Measurements from ENCODE around the gene SOX13. TPM values are rescaled to one million over a fixed set of nuclear protein-coding genes. Genes with fewer than 3 reads are reported as not detected.

The SOX13 gene
- total and polyA plus RNA-seq, 12 donors, result 7.3 to 18.6 (median 12.1) TPM

DNA sequence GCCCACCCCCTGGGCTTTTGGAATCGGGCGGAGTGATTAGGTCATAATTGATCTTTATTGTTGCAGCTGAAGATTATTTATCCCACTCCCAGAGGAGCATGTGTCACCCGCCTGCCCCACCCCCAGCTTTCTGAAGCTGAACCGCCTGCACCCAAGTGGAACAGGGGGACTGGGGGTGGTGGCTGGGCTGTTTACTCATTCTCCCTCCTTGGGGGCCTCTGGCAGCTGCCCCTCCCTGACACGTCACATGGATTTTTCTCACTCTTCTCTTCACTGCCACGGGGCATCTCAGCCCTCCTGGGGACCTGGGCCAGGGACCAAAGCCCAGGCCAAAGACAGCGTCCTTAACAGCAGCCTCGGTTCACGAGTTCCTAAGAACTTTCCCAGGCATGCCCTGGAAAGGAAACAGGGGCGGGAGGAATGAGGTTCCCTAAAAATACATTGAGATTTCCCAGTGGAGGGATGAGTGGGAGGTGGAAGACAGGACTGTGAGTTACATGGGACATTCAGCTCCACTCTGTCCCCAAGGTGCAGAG, 31.6 kb upstream of the SOX13 start:
- no peaks in the 10 kb centered on the region for H3K9me3 ChIP-seq
- DNase-seq, result peak; percentile 37 to 68
- H3K27ac ChIP-seq, result peak overlapping the region; percentile 36 to 85 (median 65)
- peak overlapping the region in 1 of 10 donors; percentile 25 for H3K4me3 ChIP-seq
- WGBS, 2 donors, result 28 to 40% methylated on average over 10 of the region's 10 CpGs
- TF ChIP-seq, protein P1, sequence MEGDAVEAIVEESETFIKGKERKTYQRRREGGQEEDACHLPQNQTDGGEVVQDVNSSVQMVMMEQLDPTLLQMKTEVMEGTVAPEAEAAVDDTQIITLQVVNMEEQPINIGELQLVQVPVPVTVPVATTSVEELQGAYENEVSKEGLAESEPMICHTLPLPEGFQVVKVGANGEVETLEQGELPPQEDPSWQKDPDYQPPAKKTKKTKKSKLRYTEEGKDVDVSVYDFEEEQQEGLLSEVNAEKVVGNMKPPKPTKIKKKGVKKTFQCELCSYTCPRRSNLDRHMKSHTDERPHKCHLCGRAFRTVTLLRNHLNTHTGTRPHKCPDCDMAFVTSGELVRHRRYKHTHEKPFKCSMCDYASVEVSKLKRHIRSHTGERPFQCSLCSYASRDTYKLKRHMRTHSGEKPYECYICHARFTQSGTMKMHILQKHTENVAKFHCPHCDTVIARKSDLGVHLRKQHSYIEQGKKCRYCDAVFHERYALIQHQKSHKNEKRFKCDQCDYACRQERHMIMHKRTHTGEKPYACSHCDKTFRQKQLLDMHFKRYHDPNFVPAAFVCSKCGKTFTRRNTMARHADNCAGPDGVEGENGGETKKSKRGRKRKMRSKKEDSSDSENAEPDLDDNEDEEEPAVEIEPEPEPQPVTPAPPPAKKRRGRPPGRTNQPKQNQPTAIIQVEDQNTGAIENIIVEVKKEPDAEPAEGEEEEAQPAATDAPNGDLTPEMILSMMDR (IDR thresholded peaks at IDR 0.05), result no peak
- ATAC-seq, result peak; percentile 43 to 77 (median 72)
- no peaks in the 10 kb centered on the region for H3K27me3 ChIP-seq
- intact Hi-C loops (cut with DNase I), result loop anchor here in 2 of 10 donors (5.0 kb wide), 2 partner anchors 36 to 39 kb away; no protein-coding TSS in a partner anchor
- H3K4me1 ChIP-seq, result peaks cover 7 to 57% (median 34%) of the 10 kb centered on the region in 9 donors
- no peaks in the 10 kb centered on the region for H3K36me3 ChIP-seq

DNA sequence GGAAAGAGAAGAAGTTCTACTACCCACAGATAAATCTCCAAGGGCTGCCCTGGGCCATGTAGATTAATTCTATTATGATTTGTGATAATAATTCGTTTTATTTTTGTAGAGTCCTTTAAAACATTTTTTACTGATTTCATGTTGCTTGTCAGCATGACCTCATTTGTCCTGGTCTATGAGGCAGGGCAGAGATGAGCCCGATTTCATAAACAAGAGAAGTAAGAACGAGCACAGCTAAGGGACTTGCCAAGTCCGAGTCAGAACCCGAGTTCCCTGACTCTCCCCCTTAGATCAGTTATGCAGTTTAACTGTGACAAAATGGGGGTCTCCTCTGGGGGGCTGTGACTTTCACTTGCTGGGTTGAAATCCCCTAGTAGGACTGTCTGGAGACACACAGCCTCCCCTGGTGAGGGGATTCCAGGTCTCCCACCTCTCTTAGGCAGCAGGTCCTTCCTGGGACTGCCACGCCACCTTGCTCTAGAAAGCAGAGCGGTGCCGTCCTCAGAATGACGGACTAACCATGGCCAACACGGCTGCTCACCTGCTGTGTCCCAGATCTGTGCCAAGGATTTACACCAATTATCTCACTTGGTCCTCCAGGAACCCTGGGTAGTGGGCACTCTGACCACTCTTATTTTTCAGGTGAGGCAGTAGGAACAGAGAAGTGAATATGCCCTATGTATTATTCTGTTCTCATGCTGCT, 31.0 kb upstream of the SOX13 start:
- Histone ChIP-seq H3K36me3 (no peaks in the 10 kb centered on the region), H3K4me1 (peaks cover 7 to 57% (median 34%) of the 10 kb centered on the region in 9 donors), H3K27me3 (no peaks in the 10 kb centered on the region), H3K9me3 (no peaks in the 10 kb centered on the region), H3K27ac (peak overlapping the region; percentile 36 to 85 (median 65)), H3K4me3 (peak overlapping the region in 1 of 10 donors; percentile 25)
- DNase-seq (no peak), ATAC-seq (peak in 4 of 8 donors; percentile 23 to 50 (median 40))
- 58 to 65% methylated on average over 10 of the region's 10 CpGs for WGBS, 2 donors
- TF ChIP-seq, protein P1 (IDR thresholded peaks at IDR 0.05), result no peak
- intact Hi-C loops (cut with DNase I), result loop anchor here in 2 of 10 donors (5.0 kb wide), 2 partner anchors 35 to 40 kb away; no protein-coding TSS in a partner anchor

DNA sequence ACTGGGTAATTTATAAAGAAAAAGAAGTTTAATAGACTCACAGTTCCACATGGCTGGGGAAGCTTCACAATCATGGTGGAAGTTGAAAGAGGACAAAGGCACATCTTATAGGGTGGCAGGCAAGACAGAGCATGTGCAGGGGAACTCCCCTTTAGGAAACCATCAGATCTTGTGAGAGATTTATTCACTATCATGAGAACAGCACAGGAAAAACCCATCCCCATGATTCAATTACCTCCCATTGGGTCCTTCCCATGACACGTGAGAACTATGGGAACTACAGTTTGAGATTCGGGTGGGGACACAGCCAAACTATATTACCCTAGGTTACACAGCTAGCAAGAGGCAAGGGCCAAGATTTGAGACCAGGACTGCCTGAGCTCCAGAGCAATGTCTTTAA, 30.4 kb upstream of the SOX13 start:
- no peak for DNase-seq
- H3K36me3 ChIP-seq, result no peaks in the 10 kb centered on the region
- H3K4me3 ChIP-seq, result no peak overlapping the region
- H3K9me3 ChIP-seq, result no peaks in the 10 kb centered on the region
- TF ChIP-seq, protein P1 (IDR thresholded peaks at IDR 0.05), result no peak
- H3K4me1 ChIP-seq, result peaks cover 7 to 57% (median 34%) of the 10 kb centered on the region in 9 donors
- intact Hi-C loops (cut with DNase I), result loop anchor here in 2 of 10 donors (5.0 kb wide), 2 partner anchors 35 to 40 kb away; no protein-coding TSS in a partner anchor
- H3K27me3 ChIP-seq, result no peaks in the 10 kb centered on the region
- peak overlapping the region; percentile 36 to 85 (median 65) for H3K27ac ChIP-seq
- WGBS, 2 donors, result 81 to 87% methylated on average over 2 of the region's 2 CpGs
- no peak for ATAC-seq

DNA sequence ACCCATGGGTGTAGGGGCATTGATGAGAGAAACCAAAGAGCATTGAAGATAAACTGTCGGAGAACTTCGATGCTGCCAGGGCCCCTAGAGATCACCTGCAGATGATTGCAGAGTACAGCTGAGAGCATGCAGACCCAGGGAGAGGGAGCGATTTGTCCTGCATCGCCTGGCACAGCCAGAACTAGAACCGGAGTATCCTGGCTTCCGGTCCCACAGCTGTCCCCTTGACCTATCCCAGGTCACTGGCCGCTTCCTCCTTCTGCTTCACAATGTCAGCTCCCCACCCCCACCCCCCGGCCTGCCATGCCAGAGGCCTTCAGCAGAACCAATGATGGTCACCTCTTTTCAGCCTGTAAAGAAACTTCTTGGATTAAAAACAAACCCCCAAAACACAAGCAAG, 29.2 kb upstream of the SOX13 start:
- Histone ChIP-seq H3K36me3 (no peaks in the 10 kb centered on the region), H3K4me1 (peaks cover 7 to 57% (median 34%) of the 10 kb centered on the region in 9 donors), H3K27ac (peak overlapping the region in 8 of 10 donors; percentile 14 to 85 (median 60)), H3K9me3 (no peaks in the 10 kb centered on the region), H3K27me3 (no peaks in the 10 kb centered on the region), H3K4me3 (no peak overlapping the region)
- TF ChIP-seq, protein P1 (IDR thresholded peaks at IDR 0.05), result no peak
- ATAC-seq (peak in 1 of 8 donors; percentile 29), DNase-seq (peak; percentile 17 to 20)
- intact Hi-C loops (cut with DNase I), result loop anchor here in 3 of 10 donors (2.0 to 5.0 kb wide), 4 partner anchors 19 to 61 kb away; no protein-coding TSS in a partner anchor
- WGBS, 2 donors, result 70 to 79% methylated on average over 8 of the region's 8 CpGs
